HG03066 (cell line): Measurements from ENCODE around the gene ATF1.
A peak's percentile ranks its signal among the peaks of the same experiment; 100 is the strongest.

ENCODE experiments used
- ATAC-seq: cut with Tn5 transposase; IDR thresholded peaks from one replicate; pipeline ENCODE4 v1.9.1; 2021; ENCODE audit warnings: low read depth; ENCODE audit not compliant: unreplicated experiment

The ATF1 gene

DNA sequence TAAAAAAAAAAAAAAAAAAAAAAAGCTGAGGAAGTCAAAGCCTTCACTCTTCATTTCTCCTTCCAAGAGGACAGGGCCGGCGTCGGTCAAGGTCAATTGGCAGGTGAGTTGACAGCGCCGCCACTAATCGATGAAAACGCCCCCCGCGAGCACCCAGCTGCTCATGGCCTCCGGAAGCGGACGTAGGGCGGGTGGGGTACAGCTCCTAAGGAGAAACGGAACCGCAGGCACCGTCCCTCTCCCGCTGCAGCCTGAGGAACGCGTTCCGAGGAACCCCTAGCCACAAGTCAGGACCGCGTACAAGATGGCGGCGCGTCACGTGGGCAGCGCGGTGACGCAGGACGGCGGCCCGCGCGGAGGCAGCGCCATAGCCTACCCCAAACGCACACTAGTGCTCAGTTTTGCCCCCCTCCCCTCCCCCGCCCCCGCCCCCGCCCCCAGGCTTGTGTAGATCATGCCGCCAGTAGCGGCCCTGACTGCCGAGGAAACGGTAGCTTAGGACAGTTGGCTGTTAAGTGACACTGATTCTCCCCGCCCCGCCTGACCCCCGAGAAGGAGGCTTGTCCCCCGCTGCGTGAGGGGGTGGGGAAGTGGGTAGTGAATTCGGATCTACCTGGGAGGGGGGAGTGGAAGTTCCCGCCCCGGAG is at the start of gene ATF1:
Gene ATF1 (plus strand): TSS at position 463 of the 647 bp plus-strand sequence. CDS start 16,045 bp downstream, outside the sequence.
- peak; percentile 74 for ATAC-seq

GRCh38 chr12:50715174-50715573 is 48.7 kb upstream of the ATF1 start:
- no peak for ATAC-seq

- no peak for ATAC-seq
These were observed 45.1 kb upstream of the ATF1 start for GRCh38 chr12:50718760-50719159.

DNA sequence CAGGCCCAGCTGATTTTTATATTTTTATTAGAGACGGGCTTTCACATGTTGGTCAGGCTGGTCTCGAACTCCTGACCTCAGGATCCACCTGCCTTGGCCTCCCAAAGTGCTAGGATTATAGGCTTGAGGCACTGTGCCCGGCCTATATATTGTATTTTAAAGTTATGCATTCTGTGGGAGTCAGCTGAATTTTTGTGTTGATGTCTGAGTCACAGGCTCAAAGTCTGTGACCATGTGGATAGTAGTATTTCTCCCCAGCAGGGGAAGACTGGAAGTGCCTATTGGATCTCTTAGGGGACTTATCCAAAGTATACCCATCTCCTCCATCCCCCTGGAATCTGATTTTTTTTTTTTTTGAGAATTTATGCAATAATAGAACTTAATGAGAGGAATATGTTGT is 43.8 kb upstream of the ATF1 start:
- ATAC-seq: no peak

DNA sequence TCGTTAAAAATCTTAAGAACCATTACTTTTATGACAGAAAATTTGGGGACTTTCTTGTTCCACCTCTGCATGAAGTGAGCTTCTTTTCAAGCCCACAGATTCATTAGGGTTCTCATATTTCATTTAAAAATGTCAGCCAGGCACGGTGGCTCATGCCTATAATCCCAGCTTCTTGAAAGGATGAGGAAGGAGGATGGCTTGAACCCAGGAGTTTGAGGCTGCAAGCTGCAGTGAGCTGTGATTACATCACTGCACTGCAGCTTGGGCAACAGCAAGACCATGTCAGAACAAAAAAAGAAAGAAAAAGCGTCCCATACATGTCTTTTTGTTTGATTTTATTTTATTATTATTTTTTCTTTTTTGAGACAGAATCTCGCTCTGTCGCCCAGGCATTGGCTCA is 43.4 kb upstream of the ATF1 start:
- ATAC-seq: no peak

GRCh38 chr12:50723865-50724264 is 40.0 kb upstream of the ATF1 start:
- ATAC-seq: no peak

GRCh38 chr12:50725011-50725942 is 38.6 kb upstream of the ATF1 start:
- ATAC-seq: no peak

GRCh38 chr12:50727466-50727865 is 36.4 kb upstream of the ATF1 start:
- no peak for ATAC-seq

GRCh38 chr12:50728417-50728816 is 35.5 kb upstream of the ATF1 start:
- no peak for ATAC-seq

GRCh38 chr12:50728841-50729240 is 35.1 kb upstream of the ATF1 start:
- ATAC-seq: no peak

- ATAC-seq: no peak
These were observed 31.3 kb upstream of the ATF1 start for GRCh38 chr12:50732591-50732990.

DNA sequence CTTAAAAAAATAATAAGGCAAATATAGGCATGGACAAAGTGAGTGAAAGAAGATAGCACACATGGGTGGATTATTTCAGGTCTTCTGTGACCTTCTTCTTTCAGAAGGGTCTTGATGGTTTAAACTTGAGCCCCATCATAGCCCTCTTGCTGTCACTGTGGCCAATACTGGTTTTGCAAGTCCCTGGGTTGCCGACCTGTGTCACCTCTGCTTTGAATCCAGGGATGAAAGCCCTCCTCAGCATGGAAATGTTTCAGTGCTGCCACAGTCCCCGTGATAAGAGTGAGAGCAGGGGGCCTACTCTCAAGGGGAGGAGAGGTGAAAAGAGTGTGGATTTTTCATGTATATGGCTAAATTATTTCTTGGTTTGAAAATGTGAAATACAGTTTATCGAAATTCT is 30.2 kb upstream of the ATF1 start:
- ATAC-seq: no peak

DNA sequence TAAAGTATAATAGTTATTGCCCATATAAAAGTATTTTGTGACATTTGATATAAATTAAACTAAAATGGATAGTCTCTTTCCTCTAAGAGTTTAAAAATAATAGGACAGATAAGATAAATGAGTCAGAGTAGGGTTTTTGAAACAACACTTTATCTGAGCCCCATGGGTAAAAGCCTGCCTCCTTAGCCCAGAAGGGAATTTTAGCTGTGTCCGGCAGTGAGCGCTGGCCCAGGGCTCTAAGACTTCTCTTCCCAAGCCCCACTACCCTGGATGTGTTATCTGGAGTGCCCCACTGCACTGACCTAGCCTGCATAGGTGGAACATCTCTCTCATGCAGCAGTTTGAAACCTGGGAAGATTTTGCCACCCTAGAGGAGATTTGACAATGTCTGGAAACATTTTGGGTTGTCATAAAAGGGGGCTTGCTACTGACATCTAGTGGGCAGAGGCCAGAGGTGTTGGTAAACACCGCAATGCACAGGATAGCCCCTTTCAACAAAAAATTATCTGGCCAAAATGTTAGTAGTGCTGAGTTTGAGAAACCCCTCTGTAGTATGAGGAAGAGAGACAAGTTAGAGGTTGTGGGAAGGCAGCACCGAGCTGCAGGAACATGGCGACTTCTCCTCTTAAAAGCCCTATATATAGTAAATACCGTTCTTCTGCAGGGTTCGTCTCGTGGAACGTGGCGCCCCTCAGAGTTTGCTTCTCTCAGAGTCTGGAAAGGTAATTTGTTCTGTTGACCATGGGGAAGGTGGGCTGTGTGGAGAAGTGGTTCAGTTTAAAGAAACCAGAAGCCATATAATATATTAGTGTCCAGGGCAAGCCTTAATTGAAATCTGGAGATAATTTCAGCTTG is 29.3 kb upstream of the ATF1 start:
- ATAC-seq: no peak

GRCh38 chr12:50739611-50740010 is 24.3 kb upstream of the ATF1 start:
- no peak for ATAC-seq

DNA sequence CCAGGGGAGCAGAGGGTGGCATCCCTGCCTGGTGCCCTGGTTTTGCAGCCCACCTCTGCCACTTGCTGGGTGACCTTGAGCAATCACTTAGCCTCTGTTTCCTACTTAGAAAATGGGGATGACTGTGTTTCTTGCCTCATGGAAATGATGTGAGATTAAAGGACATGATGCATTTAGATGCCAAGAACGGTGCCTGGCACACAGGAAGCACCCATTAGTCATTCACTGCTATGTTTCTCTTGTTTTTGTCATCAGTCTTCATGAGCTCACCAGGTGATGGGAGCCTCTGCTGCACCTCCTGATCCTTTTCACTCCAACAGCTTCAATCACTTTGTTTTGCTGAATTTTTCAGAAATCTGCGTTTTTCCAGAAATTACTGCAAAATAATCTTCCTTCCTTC is 23.6 kb upstream of the ATF1 start:
- ATAC-seq: no peak

- no peak for ATAC-seq
These were observed 21.1 kb upstream of the ATF1 start for GRCh38 chr12:50742776-50743175.

DNA sequence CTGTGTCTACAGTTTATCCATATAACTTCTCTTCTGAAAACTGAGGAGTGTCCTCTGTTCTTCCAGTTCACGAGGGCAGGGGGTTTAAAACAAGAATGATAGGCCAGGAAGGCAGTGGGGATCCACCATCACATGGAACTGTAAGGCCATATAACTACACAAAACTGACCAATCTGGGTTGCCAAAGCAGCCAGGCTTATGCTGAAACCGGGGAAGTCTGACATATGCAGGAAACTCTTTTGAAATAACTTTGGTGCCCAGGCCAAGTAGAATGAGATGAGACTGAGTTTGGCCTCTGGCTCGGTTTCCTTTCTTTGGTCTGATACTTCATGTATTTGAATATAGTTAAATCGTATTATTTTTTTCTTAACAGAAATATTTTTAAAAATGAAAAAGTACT is 18.0 kb upstream of the ATF1 start:
- no peak for ATAC-seq

DNA sequence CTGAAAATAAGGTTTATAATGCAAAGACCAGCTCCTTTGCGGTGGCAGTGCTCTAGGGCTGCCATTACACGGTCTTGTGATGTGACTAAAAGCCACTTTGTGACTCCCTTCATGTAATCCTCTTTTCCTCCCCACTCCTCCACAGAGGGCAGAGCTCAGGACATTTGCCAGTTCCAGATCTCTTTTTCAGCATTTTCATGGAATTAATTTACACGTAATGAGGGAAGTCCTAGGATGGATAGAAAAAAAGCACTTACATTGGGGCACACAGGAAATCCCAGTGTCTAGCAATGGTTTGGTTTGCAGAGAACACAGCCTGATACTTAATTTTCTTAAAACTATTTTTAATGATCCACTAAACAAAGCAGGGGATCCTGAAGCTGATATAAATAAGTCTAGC is 17.5 kb upstream of the ATF1 start:
- no peak for ATAC-seq

GRCh38 chr12:50747817-50748216 is 16.1 kb upstream of the ATF1 start:
- ATAC-seq: no peak

DNA sequence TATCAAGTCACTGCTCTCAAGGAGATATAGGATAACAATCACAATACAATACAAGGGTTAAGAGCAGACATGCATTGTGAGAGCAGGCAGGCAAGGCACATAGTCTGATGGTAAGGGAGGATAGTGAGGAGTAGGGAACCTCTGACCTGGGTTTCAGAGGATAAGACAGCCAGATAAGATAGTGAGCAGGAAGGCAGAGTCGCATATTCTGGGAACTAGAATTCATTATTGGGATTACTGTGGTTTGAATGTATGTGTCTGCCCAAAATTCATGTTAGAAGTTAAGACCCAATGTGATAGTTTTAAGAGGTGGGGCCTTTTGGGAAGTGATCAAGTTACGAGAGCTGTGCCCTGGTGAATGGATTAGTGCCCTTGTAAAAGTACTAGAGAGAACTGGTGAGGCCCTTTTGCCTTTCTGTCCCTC is 14.4 kb upstream of the ATF1 start:
- no peak for ATAC-seq

- ATAC-seq: no peak
These were observed 13.5 kb upstream of the ATF1 start for GRCh38 chr12:50750366-50750765.
